Endothelial cell of umbilical vein (primary cell): Measurements from ENCODE around the gene LIMCH1.

Source experiments
- EZH2 ChIP-seq: IDR thresholded peaks from 2 replicates; pipeline ENCODE4 v1.6.1; 2012; ENCODE audit warnings: borderline replicate concordance, low read depth, mild to moderate bottlenecking, moderate library complexity, low read length, inconsistent platforms; ENCODE audit not compliant: severe bottlenecking
- FOS ChIP-seq: IDR thresholded peaks from 2 replicates; pipeline ENCODE4 v1.6.1; 2011; ENCODE audit warnings: mild to moderate bottlenecking, low read length, moderate library complexity, borderline replicate concordance; ENCODE audit not compliant: insufficient read depth
- JUN ChIP-seq: IDR thresholded peaks from 2 replicates; pipeline ENCODE4 v1.6.1; 2011; ENCODE audit warnings: borderline replicate concordance, low read depth; ENCODE audit not compliant: insufficient read length, insufficient read depth
- MYC ChIP-seq: IDR thresholded peaks from one replicate; pipeline ENCODE4 v1.6.1; 2011; ENCODE audit warnings: mild to moderate bottlenecking, low read depth, low read length
- POLR2A ChIP-seq: IDR thresholded peaks from 2 replicates; pipeline ENCODE4 v1.6.1; 2012; ENCODE audit warnings: low read depth, mild to moderate bottlenecking, control low read depth, low read length
- POLR2AphosphoS5 ChIP-seq: IDR thresholded peaks from 2 replicates; pipeline ENCODE4 v1.6.1; 2012; ENCODE audit warnings: low read depth, mild to moderate bottlenecking, control low read depth, low read length, moderate library complexity; ENCODE audit not compliant: insufficient read depth
- TF ChIP-seq, protein P1 (sequence below), 2 donors: IDR thresholded peaks; 1 replicate in 1 of 2; 2 replicates in 1 of 2; pipeline ENCODE4 v1.5.1; 2011; ENCODE audit warnings: low read length in 2 of 2, mild to moderate bottlenecking in 2 of 2, moderate library complexity in 2 of 2, control low read depth in 1 of 2, inconsistent platforms in 1 of 2, low read depth in 1 of 2; ENCODE audit not compliant: insufficient read depth in 1 of 2; ENCODE audit errors: extremely low read depth in 1 of 2
- TF ChIP-seq, protein P2 (sequence below): IDR thresholded peaks from 2 replicates; pipeline ENCODE4 v1.6.1; 2011; ENCODE audit not compliant: insufficient read depth, insufficient read length

DNA sequence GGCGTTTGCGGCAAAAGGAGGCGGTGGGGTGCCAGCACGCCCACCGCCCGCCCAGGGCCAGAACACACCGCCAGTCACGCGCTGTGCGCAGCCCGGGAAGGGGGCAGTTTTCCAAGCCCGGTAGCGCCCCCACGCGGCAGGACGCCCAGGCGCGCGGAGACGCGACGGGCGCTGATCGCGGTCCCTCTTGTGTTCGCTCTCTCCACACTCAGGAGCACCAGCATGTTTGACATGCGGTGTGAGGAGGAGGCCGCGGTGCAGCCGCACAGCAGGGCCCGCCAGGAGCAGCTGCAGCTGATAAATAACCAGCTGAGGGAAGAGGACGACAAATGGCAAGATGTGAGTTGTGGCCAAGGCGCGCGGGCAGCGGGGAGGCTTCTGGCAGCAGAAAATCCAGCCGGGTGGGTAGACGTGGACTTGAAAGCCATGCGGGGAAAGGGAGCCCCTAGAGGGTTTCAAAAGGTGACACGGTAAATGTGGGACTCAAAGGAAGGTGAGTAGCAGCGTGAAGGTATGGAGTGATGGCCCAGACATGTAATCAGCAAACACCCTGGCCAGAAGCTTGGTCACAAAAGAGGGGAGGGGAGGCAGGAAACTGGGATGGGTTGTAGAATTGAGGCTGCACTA is 106.4 kb downstream of the LIMCH1 start:
- TF ChIP-seq POLR2A (no peak), JUN (no peak), MYC (no peak), POLR2AphosphoS5 (no peak), EZH2 (no peak), FOS (no peak)
- TF ChIP-seq, protein P1, sequence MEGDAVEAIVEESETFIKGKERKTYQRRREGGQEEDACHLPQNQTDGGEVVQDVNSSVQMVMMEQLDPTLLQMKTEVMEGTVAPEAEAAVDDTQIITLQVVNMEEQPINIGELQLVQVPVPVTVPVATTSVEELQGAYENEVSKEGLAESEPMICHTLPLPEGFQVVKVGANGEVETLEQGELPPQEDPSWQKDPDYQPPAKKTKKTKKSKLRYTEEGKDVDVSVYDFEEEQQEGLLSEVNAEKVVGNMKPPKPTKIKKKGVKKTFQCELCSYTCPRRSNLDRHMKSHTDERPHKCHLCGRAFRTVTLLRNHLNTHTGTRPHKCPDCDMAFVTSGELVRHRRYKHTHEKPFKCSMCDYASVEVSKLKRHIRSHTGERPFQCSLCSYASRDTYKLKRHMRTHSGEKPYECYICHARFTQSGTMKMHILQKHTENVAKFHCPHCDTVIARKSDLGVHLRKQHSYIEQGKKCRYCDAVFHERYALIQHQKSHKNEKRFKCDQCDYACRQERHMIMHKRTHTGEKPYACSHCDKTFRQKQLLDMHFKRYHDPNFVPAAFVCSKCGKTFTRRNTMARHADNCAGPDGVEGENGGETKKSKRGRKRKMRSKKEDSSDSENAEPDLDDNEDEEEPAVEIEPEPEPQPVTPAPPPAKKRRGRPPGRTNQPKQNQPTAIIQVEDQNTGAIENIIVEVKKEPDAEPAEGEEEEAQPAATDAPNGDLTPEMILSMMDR (IDR thresholded peaks at IDR 0.05; ENCODE audit: extremely low read depth in 1 of 2, insufficient read depth in 1 of 2, low read depth in 1 of 2, low read length in 2 of 2): peak; percentile 88 to 94
- TF ChIP-seq, protein P2, sequence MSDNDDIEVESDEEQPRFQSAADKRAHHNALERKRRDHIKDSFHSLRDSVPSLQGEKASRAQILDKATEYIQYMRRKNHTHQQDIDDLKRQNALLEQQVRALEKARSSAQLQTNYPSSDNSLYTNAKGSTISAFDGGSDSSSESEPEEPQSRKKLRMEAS: no peak
